Activated CD8-positive, alpha-beta T cell treated with anti-CD3 and anti-CD28 coated beads for 36 hours (primary cell): ENCODE measurements around the gene TMEM52. TPM values are rescaled to one million over a fixed set of nuclear protein-coding genes. Genes with fewer than 3 reads are reported as not detected.

Experiments
- ATAC-seq: fragments of 200-7000 bp; cut with Tn5 transposase; one replicate; pipeline ENCODE4 v1.10.0; 2021; ENCODE audit warnings: mild to moderate bottlenecking, moderate library complexity
- CTCF ChIA-PET: fragments of 350-600 bp; sonication (Branson Sonifier 250); formaldehyde crosslinking; loops from one replicate; lab custom pipeline; 2021; ENCODE audit warnings: antibody characterized with exemption; lab: Charles Lee
- POLR2A ChIA-PET: fragments of 350-600 bp; sonication (Branson Sonifier 250); formaldehyde crosslinking; loops from one replicate; lab custom pipeline; 2021; ENCODE audit warnings: antibody characterized with exemption; lab: Charles Lee
- DNase-seq: peaks from one replicate; pipeline ENCODE4 v3.0.0-alpha.2; 2020
- H3K27ac Mint-ChIP-seq: one replicate; pipeline ENCODE4 v1.8.0; 2021; ENCODE audit warnings: mild to moderate bottlenecking, mixed read lengths
- H3K27me3 Mint-ChIP-seq: one replicate; pipeline ENCODE4 v1.8.0; 2021; ENCODE audit warnings: mixed read lengths
- H3K36me3 Mint-ChIP-seq: one replicate; pipeline ENCODE4 v1.8.0; 2021; ENCODE audit warnings: low read depth, mixed read lengths
- H3K4me1 Mint-ChIP-seq: one replicate; pipeline ENCODE4 v1.8.0; 2021; ENCODE audit warnings: low read depth, mixed read lengths
- H3K4me3 Mint-ChIP-seq: one replicate; pipeline ENCODE4 v1.8.0; 2021; ENCODE audit warnings: mild to moderate bottlenecking, moderate library complexity, mixed read lengths
- H3K9me3 Mint-ChIP-seq: one replicate; pipeline ENCODE4 v1.8.0; 2021; ENCODE audit warnings: mixed read lengths
- CTCF ChIP-seq: fragments of 200-600 bp; IDR thresholded peaks from one replicate; pipeline ENCODE4 v1.8.0; 2022; ENCODE audit warnings: antibody characterized with exemption, mild to moderate bottlenecking
- intact Hi-C: fragments of 100-400 bp; cut with micrococcal nuclease; formaldehyde crosslinking; loops from one replicate; pipeline ENCODE4 v1.10.0; 2022
- total RNA-seq, 2 experiments: library from RNA; stranded (reverse); gene quantifications; one replicate each; pipeline ENCODE4 v1.2.3, GENCODE V29; 2021

The TMEM52 gene
- total RNA-seq, 2 experiments from 2014 or later = 2.1 to 2.2 TPM

- H3K36me3 Mint-ChIP-seq = no peaks in the 10 kb centered on the region
- H3K9me3 Mint-ChIP-seq = no peaks in the 10 kb centered on the region
- peaks cover 3% of the 10 kb centered on the region for H3K27me3 Mint-ChIP-seq
- POLR2A ChIA-PET = interaction anchor here (0.9 kb wide), 1 partner anchor 284 kb away, joined by 3 read pairs; no protein-coding TSS in a partner anchor
- TF ChIP-seq CTCF = no peak
- CTCF ChIA-PET = no interaction called here
- H3K27ac Mint-ChIP-seq = no peak overlapping the region
- no peak overlapping the region for H3K4me3 Mint-ChIP-seq
- H3K4me1 Mint-ChIP-seq = peaks cover 9% of the 10 kb centered on the region
- DNase-seq = no peak
- intact Hi-C loops = no loop called here
- ATAC-seq = no peak
Measured at GRCh38 chr1:1914101-1914970, 4.7 kb downstream of the TMEM52 start.

GRCh38 chr1:1911350-1912041 lies 7.6 kb downstream of the TMEM52 start:
- ChIA-PET POLR2A (no interaction called here), CTCF (interaction anchor here (1.1 kb wide), 1 partner anchor 26 kb away, joined by 3 read pairs; no protein-coding TSS in a partner anchor)
- Mint-ChIP-seq H3K36me3 (no peaks in the 10 kb centered on the region), H3K27ac (no peak overlapping the region), H3K4me3 (no peak overlapping the region), H3K27me3 (peaks cover 3% of the 10 kb centered on the region), H3K4me1 (peaks cover 10% of the 10 kb centered on the region), H3K9me3 (no peaks in the 10 kb centered on the region)
- TF ChIP-seq CTCF = no peak
- ATAC-seq (no peak), DNase-seq (no peak)
- intact Hi-C loops = no loop called here

GRCh38 chr1:1910651-1911331 lies 8.3 kb downstream of the TMEM52 start:
- no peaks in the 10 kb centered on the region for H3K9me3 Mint-ChIP-seq
- CTCF ChIA-PET = interaction anchor here (1.1 to 5.4 kb wide), 2 partner anchors 26 to 134 kb away, joined by 3 to 31 read pairs; no protein-coding TSS in a partner anchor
- TF ChIP-seq CTCF = no peak
- ATAC-seq (no peak), DNase-seq (no peak)
- H3K36me3 Mint-ChIP-seq = no peaks in the 10 kb centered on the region
- peak overlapping the region; percentile 75 for H3K4me3 Mint-ChIP-seq
- peaks cover 13% of the 10 kb centered on the region for H3K4me1 Mint-ChIP-seq
- H3K27ac Mint-ChIP-seq = no peak overlapping the region
- H3K27me3 Mint-ChIP-seq = peaks cover 3% of the 10 kb centered on the region
- POLR2A ChIA-PET = no interaction called here
- intact Hi-C loops = no loop called here

- ChIA-PET CTCF (interaction anchor here (1.5 to 5.4 kb wide), 5 partner anchors 8 to 144 kb away, joined by 3 to 80 read pairs (median 18); partner anchors contain the start of gene TMEM52), POLR2A (interaction anchor here (0.8 to 1.7 kb wide), 4 partner anchors 14 to 130 kb away, joined by 3 to 9 read pairs (median 3); no protein-coding TSS in a partner anchor)
- DNase-seq = no peak
- intact Hi-C loops = no loop called here
- no peaks in the 10 kb centered on the region for H3K9me3 Mint-ChIP-seq
- H3K4me1 Mint-ChIP-seq = peaks cover 13% of the 10 kb centered on the region
- peak overlapping the region; percentile 75 for H3K4me3 Mint-ChIP-seq
- no peaks in the 10 kb centered on the region for H3K36me3 Mint-ChIP-seq
- peak overlapping the region; percentile 67 for H3K27ac Mint-ChIP-seq
- H3K27me3 Mint-ChIP-seq = peaks cover 3% of the 10 kb centered on the region
- no peak for ATAC-seq
- TF ChIP-seq CTCF = no peak
Measured at GRCh38 chr1:1910033-1910465, 9.0 kb downstream of the TMEM52 start.
